K562 (cell line): ENCODE measurements around the gene MED15. TPM values are rescaled to one million over a fixed set of nuclear protein-coding genes. Genes with fewer than 3 reads are reported as not detected.

ENCODE experiments used
- ARHGAP35 ChIP-seq: fragments of 450-650 bp; IDR thresholded peaks from 2 replicates; pipeline ENCODE4 v1.6.1; 2018; ENCODE audit not compliant: partially characterized antibody
- ARNT ChIP-seq, 2 experiments: fragments of 450-650 bp; IDR thresholded peaks; 2 replicates each; pipeline ENCODE4 v1.6.1; 2016; ENCODE audit warnings: mild to moderate bottlenecking in 1 of 2
- CBX1 ChIP-seq: sonication (generic); IDR thresholded peaks from 2 replicates; pipeline ENCODE4 v1.6.1; 2016; ENCODE audit warnings: antibody characterized with exemption, low read depth, mild to moderate bottlenecking
- CBX2 ChIP-seq: fragments of 200-600 bp; sonication (generic); IDR thresholded peaks from one replicate; pipeline ENCODE4 v1.6.1; 2012; ENCODE audit warnings: mild to moderate bottlenecking, low read length, inconsistent platforms; ENCODE audit not compliant: insufficient read depth, poor library complexity, severe bottlenecking
- CHD1 ChIP-seq: fragments of 200-600 bp; sonication (generic); IDR thresholded peaks from one replicate; pipeline ENCODE4 v1.6.1; 2012; ENCODE audit warnings: mild to moderate bottlenecking, moderate library complexity, low read length, inconsistent platforms
- CREM ChIP-seq: IDR thresholded peaks from 2 replicates; pipeline ENCODE4 v1.6.1; 2014; ENCODE audit warnings: antibody characterized with exemption, low read depth
- ESRRA ChIP-seq: fragments of 450-650 bp; IDR thresholded peaks from 2 replicates; pipeline ENCODE4 v1.6.1; 2014; ENCODE audit warnings: low read depth, mild to moderate bottlenecking, moderate library complexity, borderline replicate concordance
- FOXA3 ChIP-seq, 2 experiments: fragments of 450-650 bp in 1 of 2; sonication (generic) in 1 of 2; formaldehyde crosslinking; IDR thresholded peaks in 1 of 2; conservative IDR thresholded peaks in 1 of 2; 2 replicates each; pipeline versions ENCODE4 v1.4.0 to v1.8.0; 2020 to 2022; ENCODE audit warnings: mild to moderate bottlenecking in 2 of 2, missing genetic modification reagents in 1 of 2
- HDAC3 ChIP-seq: fragments of 450-650 bp; IDR thresholded peaks from 2 replicates; pipeline ENCODE4 v1.6.1; 2018; ENCODE audit warnings: borderline replicate concordance, mild to moderate bottlenecking, moderate library complexity; ENCODE audit not compliant: partially characterized antibody
- MYBL2 ChIP-seq, 2 experiments: fragments of 450-650 bp in 1 of 2; sonication (generic) in 1 of 2; formaldehyde crosslinking in 1 of 2; IDR thresholded peaks; 2 replicates each; pipeline versions ENCODE4 v1.6.1 to v1.8.1; 2017 to 2022; ENCODE audit warnings: borderline replicate concordance in 1 of 2, inconsistent platforms in 1 of 2, low read depth in 1 of 2, mild to moderate bottlenecking in 1 of 2, missing genetic modification reagents in 1 of 2, moderate library complexity in 1 of 2
- NCOR1 ChIP-seq: fragments of 450-650 bp; IDR thresholded peaks from 2 replicates; pipeline ENCODE4 v1.6.1; 2016; ENCODE audit warnings: mild to moderate bottlenecking, moderate library complexity
- NFE2 ChIP-seq: IDR thresholded peaks from 2 replicates; pipeline ENCODE4 v1.6.1; 2014; ENCODE audit warnings: antibody characterized with exemption, low read depth
- PHB2 ChIP-seq: fragments of 450-650 bp; IDR thresholded peaks from 2 replicates; pipeline ENCODE4 v1.6.1; 2017; ENCODE audit warnings: low read depth
- PTTG1 ChIP-seq: fragments of 450-650 bp; IDR thresholded peaks from 2 replicates; pipeline ENCODE4 v1.6.1; 2016; ENCODE audit warnings: low read depth, mild to moderate bottlenecking, missing genetic modification characterization, missing compliant biosample characterization
- PURB ChIP-seq: sonication (generic); formaldehyde crosslinking; IDR thresholded peaks from 2 replicates; pipeline ENCODE4 v1.9.0; 2021; ENCODE audit warnings: low read depth, mild to moderate bottlenecking, missing genetic modification reagents
- RAD51 ChIP-seq: fragments of 450-650 bp; IDR thresholded peaks from 2 replicates; pipeline ENCODE4 v1.7.1; 2016; ENCODE audit warnings: low read depth, mild to moderate bottlenecking, borderline replicate concordance
- SAP30 ChIP-seq: fragments of 200-600 bp; sonication (generic); IDR thresholded peaks from 2 replicates; pipeline ENCODE4 v1.6.1; 2012; ENCODE audit warnings: borderline replicate concordance, low read depth, mild to moderate bottlenecking, moderate library complexity, low read length, control low read depth, inconsistent platforms; ENCODE audit not compliant: insufficient read depth, poor library complexity, severe bottlenecking
- SLC30A9 ChIP-seq: fragments of 250-450 bp; sonication (Bioruptor Pico); IDR thresholded peaks from 2 replicates; pipeline ENCODE4 v1.8.0; 2022; ENCODE audit warnings: mild to moderate bottlenecking, moderate library complexity
- TFAM ChIP-seq: fragments of 250-450 bp; sonication (Bioruptor Pico); conservative IDR thresholded peaks from 2 replicates; pipeline ENCODE4 v1.5.0; 2021; ENCODE audit warnings: mild to moderate bottlenecking, moderate library complexity
- THAP7 ChIP-seq: fragments of 250-450 bp; sonication (Bioruptor Pico); IDR thresholded peaks from 2 replicates; pipeline ENCODE4 v1.5.0; 2021
- TRIM24 ChIP-seq, 2 experiments: fragments of 450-650 bp; IDR thresholded peaks; 2 replicates each; pipeline ENCODE4 v1.6.1; 2016
- ZNF23 ChIP-seq: fragments of 250-450 bp; sonication (Bioruptor Pico); IDR thresholded peaks from 2 replicates; pipeline ENCODE4 v1.4.0; 2020; ENCODE audit warnings: mild to moderate bottlenecking
- ZNF263 ChIP-seq: sonication (generic); formaldehyde crosslinking; IDR thresholded peaks from 2 replicates; pipeline ENCODE4 v1.8.0; 2022; ENCODE audit warnings: mild to moderate bottlenecking, missing genetic modification reagents, borderline replicate concordance
- polyA plus RNA-seq, 8 experiments: library from polyadenylated mRNA; depleted of rRNA in 4 of 8; stranded (reverse) in 5 of 8; unstranded in 3 of 8; fragments of >200 nt; fragmentation: Nextera tagmentation in 2 of 8; fragmentation: Illumina TruSeq in 1 of 8; extraction: Ambion mirVana in 2 of 8; extraction: Trizol in 1 of 8; gene quantifications; 2 replicates each; pipeline versions ENCODE4 v1.2.1 to v1.2.3, GENCODE V29; 2011 to 2014; ENCODE audit warnings: inconsistent platforms in 1 of 8, missing spikeins in 1 of 8
- total RNA-seq, 7 experiments: library from RNA; depleted of rRNA in 6 of 7; stranded (reverse); fragments of >200 nt in 6 of 7; fragmentation: Illumina TruSeq in 2 of 7; extraction: Trizol in 2 of 7; gene quantifications; 2 replicates each; pipeline versions ENCODE4 v1.2.1 to v1.2.3, GENCODE V29; 2011 to 2021; ENCODE audit warnings: low replicate concordance in 1 of 7
- TF ChIP-seq, protein P1 (sequence below): fragments of 250-450 bp; sonication (Bioruptor Pico); IDR thresholded peaks from 2 replicates; pipeline ENCODE4 v1.8.0; 2022; ENCODE audit warnings: moderate library complexity, mild to moderate bottlenecking, inconsistent platforms
- TF ChIP-seq, protein P2 (sequence below): sonication (generic); formaldehyde crosslinking; IDR thresholded peaks from 2 replicates; pipeline ENCODE4 v1.8.0; 2022; ENCODE audit warnings: mild to moderate bottlenecking, missing genetic modification reagents

MED15 gene
- total and polyA plus RNA-seq, 9 of the 15 experiments (the other 6 are each of a cell fraction or from before 2014, with no cell fraction given) = 4.0 to 271 (median 60.1) TPM

DNA sequence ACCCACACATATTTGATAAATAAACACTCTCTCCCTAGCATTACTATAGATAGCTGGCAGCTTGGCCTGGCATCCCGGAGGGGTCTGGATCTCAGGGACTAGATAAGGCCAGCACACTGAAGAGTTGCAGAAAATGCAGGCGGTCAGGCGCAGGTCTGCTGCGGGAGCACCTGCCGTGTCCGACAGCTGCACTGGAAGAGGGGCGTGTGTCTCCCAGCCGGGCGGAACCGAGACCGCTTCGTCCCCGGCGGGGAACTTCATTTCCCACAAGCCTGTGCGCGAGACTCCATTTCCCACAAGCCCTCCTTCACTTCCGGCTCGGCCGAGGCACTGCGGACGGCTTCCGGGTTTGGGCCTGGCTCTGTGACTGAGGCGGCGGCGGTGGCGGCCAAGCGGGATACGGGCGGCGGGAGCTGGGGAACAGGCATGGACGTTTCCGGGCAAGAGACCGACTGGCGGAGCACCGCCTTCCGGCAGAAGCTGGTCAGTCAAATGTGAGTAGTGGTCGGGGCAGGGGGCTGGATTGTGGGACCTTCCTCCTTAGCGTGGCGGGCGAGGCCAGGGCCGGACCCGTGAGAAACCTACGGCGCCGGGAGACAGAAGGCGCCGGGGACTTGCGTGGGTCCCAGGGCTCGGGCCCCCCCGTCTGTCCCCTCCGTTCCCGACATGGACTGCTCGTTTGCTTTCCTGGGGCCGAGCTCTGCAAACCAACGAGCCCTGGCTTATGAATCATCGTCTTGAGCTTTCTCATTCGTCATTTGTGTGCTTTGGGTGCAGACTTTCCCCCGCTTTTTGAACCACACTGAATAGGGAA, at the start of gene MED15 (continued):
- TF ChIP-seq CBX2 (no peak), ARHGAP35 (no peak), PTTG1 (tag) (no peak), TFAM (no peak), SLC30A9 (CRISPR knock-in tag) (no peak), HDAC3 (no peak), PURB (CRISPR knock-in tag) (no peak), ARNT (IDR thresholded peaks at IDR 0.05) (no peak), CHD1 (peak; percentile 89), SAP30 (peak; percentile 98), NFE2 (no peak), RAD51 (no peak), NCOR1 (no peak), ZNF23 (no peak), ESRRA (no peak), CBX1 (no peak), CREM (no peak), PHB2 (no peak), FOXA3 (CRISPR knock-in tag; conservative IDR thresholded peaks at IDR 0.05 in 1 of 2, IDR thresholded peaks at IDR 0.05 in 1 of 2) (no peak), MYBL2 (IDR thresholded peaks at IDR 0.05; ENCODE audit: low read depth) (no peak), MYBL2 (CRISPR knock-in tag; IDR thresholded peaks at IDR 0.05; ENCODE audit: borderline replicate concordance) (no peak), THAP7 (no peak), TRIM24 (IDR thresholded peaks at IDR 0.05) (no peak), ZNF263 (CRISPR knock-in tag) (no peak)
- TF ChIP-seq, protein P1, sequence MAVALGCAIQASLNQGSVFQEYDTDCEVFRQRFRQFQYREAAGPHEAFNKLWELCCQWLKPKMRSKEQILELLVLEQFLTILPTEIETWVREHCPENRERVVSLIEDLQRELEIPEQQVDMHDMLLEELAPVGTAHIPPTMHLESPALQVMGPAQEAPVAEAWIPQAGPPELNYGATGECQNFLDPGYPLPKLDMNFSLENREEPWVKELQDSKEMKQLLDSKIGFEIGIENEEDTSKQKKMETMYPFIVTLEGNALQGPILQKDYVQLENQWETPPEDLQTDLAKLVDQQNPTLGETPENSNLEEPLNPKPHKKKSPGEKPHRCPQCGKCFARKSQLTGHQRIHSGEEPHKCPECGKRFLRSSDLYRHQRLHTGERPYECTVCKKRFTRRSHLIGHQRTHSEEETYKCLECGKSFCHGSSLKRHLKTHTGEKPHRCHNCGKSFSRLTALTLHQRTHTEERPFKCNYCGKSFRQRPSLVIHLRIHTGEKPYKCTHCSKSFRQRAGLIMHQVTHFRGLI = no peak
- TF ChIP-seq, protein P2, sequence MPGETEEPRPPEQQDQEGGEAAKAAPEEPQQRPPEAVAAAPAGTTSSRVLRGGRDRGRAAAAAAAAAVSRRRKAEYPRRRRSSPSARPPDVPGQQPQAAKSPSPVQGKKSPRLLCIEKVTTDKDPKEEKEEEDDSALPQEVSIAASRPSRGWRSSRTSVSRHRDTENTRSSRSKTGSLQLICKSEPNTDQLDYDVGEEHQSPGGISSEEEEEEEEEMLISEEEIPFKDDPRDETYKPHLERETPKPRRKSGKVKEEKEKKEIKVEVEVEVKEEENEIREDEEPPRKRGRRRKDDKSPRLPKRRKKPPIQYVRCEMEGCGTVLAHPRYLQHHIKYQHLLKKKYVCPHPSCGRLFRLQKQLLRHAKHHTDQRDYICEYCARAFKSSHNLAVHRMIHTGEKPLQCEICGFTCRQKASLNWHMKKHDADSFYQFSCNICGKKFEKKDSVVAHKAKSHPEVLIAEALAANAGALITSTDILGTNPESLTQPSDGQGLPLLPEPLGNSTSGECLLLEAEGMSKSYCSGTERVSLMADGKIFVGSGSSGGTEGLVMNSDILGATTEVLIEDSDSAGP (CRISPR knock-in tag) = peak; percentile 63; the same call in 1 of the 2 replicates
